H1 (cell line): ENCODE data around the gene OPHN1.

Source experiments
- MAFK ChIP-seq: IDR thresholded peaks from 2 replicates; pipeline ENCODE4 v1.6.1; 2012; ENCODE audit warnings: low read depth, mild to moderate bottlenecking, improper control_type of control experiment, low read length
- POLR2AphosphoS5 ChIP-seq: IDR thresholded peaks from 2 replicates; pipeline ENCODE4 v1.6.1; 2011; ENCODE audit warnings: low read depth, low read length

GRCh38 chrX:68041110-68041509 is 392.2 kb downstream of the OPHN1 start:
- no peak for TF ChIP-seq MAFK
- no peak for TF ChIP-seq POLR2AphosphoS5
